Prostate gland (tissue), 2 donors: ENCODE measurements around the gene UBXN4. TPM values are rescaled to one million over a fixed set of nuclear protein-coding genes. Genes with fewer than 3 reads are reported as not detected.
A peak's percentile ranks its signal among the peaks of the same experiment; 100 is the strongest.

ENCODE experiments used
- DNase-seq: peaks from one replicate; pipeline ENCODE4 v3.0.0-alpha.2; 2019; ENCODE audit warnings: low spot score
- H3K27ac ChIP-seq, 2 donors: fragments of 200-600 bp; sonication (generic); 2 replicates each; pipeline ENCODE4 v1.5.1; 2017 to 2019
- H3K27me3 ChIP-seq: fragments of 200-600 bp; sonication (generic); replicated peaks from 2 replicates; pipeline ENCODE4 v1.5.1; 2019; ENCODE audit not compliant: insufficient read depth
- H3K36me3 ChIP-seq, 2 donors: fragments of 200-600 bp; sonication (generic); 1 replicate in 1 of 2; 2 replicates in 1 of 2; pipeline versions ENCODE4 v1.5.1 to v1.8.1; 2017 to 2019
- H3K4me1 ChIP-seq: fragments of 200-600 bp; sonication (generic); replicated peaks from 2 replicates; pipeline ENCODE4 v1.5.1; 2019
- H3K4me3 ChIP-seq, 2 donors: fragments of 200-600 bp; sonication (generic); 2 replicates each; pipeline ENCODE4 v1.5.1; 2017 to 2019
- H3K9me3 ChIP-seq: fragments of 200-600 bp; sonication (generic); 2 replicates; pipeline ENCODE4 v1.5.1; 2017
- CTCF ChIP-seq, 4 experiments: fragments of 200-600 bp in 2 of 4; fragments of 450-650 bp in 2 of 4; sonication (generic) in 2 of 4; IDR thresholded peaks; 1 replicate in 3 of 4; 2 replicates in 1 of 4; pipeline ENCODE4 v1.5.1; 2016 to 2019; ENCODE audit warnings: antibody characterized with exemption in 4 of 4, mild to moderate bottlenecking in 2 of 4, moderate library complexity in 2 of 4
- POLR2A ChIP-seq: fragments of 450-650 bp; IDR thresholded peaks from one replicate; pipeline ENCODE4 v1.6.1; 2016; ENCODE audit warnings: antibody characterized with exemption, mild to moderate bottlenecking
- POLR2AphosphoS5 ChIP-seq: sonication (generic); formaldehyde crosslinking; IDR thresholded peaks from one replicate; pipeline ENCODE4 v1.6.1; 2017; ENCODE audit warnings: antibody characterized with exemption
- WGBS: methylation state at CpG from one replicate; pipeline ENCODE4 v1.1.5; 2018; 5-methylcytosine and 5-hydroxymethylcytosine counted together
- intact Hi-C: fragments of 100-400 bp; cut with DNase I; formaldehyde crosslinking; loops from one replicate; pipeline ENCODE4 v1.14.2; 2022
- total RNA-seq, 2 donors: library from RNA; depleted of rRNA; stranded (reverse); fragments of >200 nt; gene quantifications; one replicate each; pipeline ENCODE4 v1.1.0, GENCODE V29; 2016

UBXN4 gene
- total RNA-seq, 2 donors from 2014 or later: 67.8 to 74.3 TPM

GRCh38 chr2:135785032-135785431 is 43.4 kb downstream of the UBXN4 start:
- 94% methylated on average over 2 of the region's 2 CpGs for WGBS
- H3K27ac ChIP-seq: no peak overlapping the region
- no peak overlapping the region for H3K4me3 ChIP-seq
- no peaks in the 10 kb centered on the region for H3K9me3 ChIP-seq
- peak in 1 of 4 experiments; percentile 8 for TF ChIP-seq CTCF (IDR thresholded peaks at IDR 0.05)
- TF ChIP-seq POLR2A: no peak
- intact Hi-C loops: no loop called here
- no peaks in the 10 kb centered on the region for H3K4me1 ChIP-seq
- H3K36me3 ChIP-seq: peaks cover 0 to 11% of the 10 kb centered on the region in 2 donors
- no peak for DNase-seq
- H3K27me3 ChIP-seq: no peaks in the 10 kb centered on the region

- 94% methylated on average over 5 of the region's 5 CpGs for WGBS
- H3K9me3 ChIP-seq: no peaks in the 10 kb centered on the region
- intact Hi-C loops: no loop called here
- H3K27ac ChIP-seq: no peak overlapping the region
- H3K36me3 ChIP-seq: peaks cover 0 to 4% of the 10 kb centered on the region in 2 donors
- H3K27me3 ChIP-seq: no peaks in the 10 kb centered on the region
- no peaks in the 10 kb centered on the region for H3K4me1 ChIP-seq
- TF ChIP-seq POLR2A (no peak), CTCF (IDR thresholded peaks at IDR 0.05) (no peak), POLR2AphosphoS5 (no peak)
- no peak overlapping the region for H3K4me3 ChIP-seq
- no peak for DNase-seq
Observed at GRCh38 chr2:135786823-135787222, 45.2 kb downstream of the UBXN4 start.

- Histone ChIP-seq H3K27me3 (no peaks in the 10 kb centered on the region), H3K27ac (no peak overlapping the region), H3K9me3 (no peaks in the 10 kb centered on the region), H3K4me3 (no peak overlapping the region), H3K36me3 (no peaks in the 10 kb centered on the region), H3K4me1 (no peaks in the 10 kb centered on the region)
- WGBS: 94% methylated on average over 10 of the region's 10 CpGs
- no peak for DNase-seq
- TF ChIP-seq CTCF (IDR thresholded peaks at IDR 0.05): no peak
- no peak for TF ChIP-seq POLR2A
- TF ChIP-seq POLR2AphosphoS5: no peak
- intact Hi-C loops: no loop called here
Observed at GRCh38 chr2:135790423-135790822, 48.8 kb downstream of the UBXN4 start.

- DNase-seq: no peak
- TF ChIP-seq POLR2AphosphoS5: no peak
- no peak for TF ChIP-seq POLR2A
- TF ChIP-seq CTCF (IDR thresholded peaks at IDR 0.05): no peak
- Histone ChIP-seq H3K4me3 (no peak overlapping the region), H3K4me1 (no peaks in the 10 kb centered on the region), H3K27ac (no peak overlapping the region), H3K36me3 (no peaks in the 10 kb centered on the region), H3K27me3 (no peaks in the 10 kb centered on the region), H3K9me3 (no peaks in the 10 kb centered on the region)
- 97% methylated on average over 2 of the region's 2 CpGs for WGBS
- intact Hi-C loops: no loop called here
Observed at GRCh38 chr2:135791418-135792190, 49.9 kb downstream of the UBXN4 start.
